Choroid plexus epithelial cell (primary cell): ENCODE data around the gene MAEL.

Experiments
- DNase-seq: peaks from one replicate; pipeline ENCODE4 v3.0.0-alpha.2; 2010; ENCODE audit warnings: low read depth
- H3K4me3 ChIP-seq: 2 replicates; pipeline ENCODE4 v1.5.1; 2011; ENCODE audit warnings: low read depth, mild to moderate bottlenecking, control low read depth, low read length, moderate library complexity
- CTCF ChIP-seq: conservative IDR thresholded peaks from 2 replicates; pipeline ENCODE4 v1.5.1; 2011; ENCODE audit warnings: low read depth, mild to moderate bottlenecking, control low read depth, inconsistent platforms, low read length, moderate library complexity

MAEL gene

GRCh38 chr1:166969074-166969677, 19.9 kb upstream of the MAEL start:
- DNase-seq, result no peak
- no peak for TF ChIP-seq CTCF
- H3K4me3 ChIP-seq, result no peak overlapping the region

GRCh38 chr1:166971252-166971651, 17.8 kb upstream of the MAEL start:
- no peak for TF ChIP-seq CTCF
- no peak for DNase-seq
- no peak overlapping the region for H3K4me3 ChIP-seq

GRCh38 chr1:166972193-166972592, 16.9 kb upstream of the MAEL start:
- no peak overlapping the region for H3K4me3 ChIP-seq
- DNase-seq, result no peak
- TF ChIP-seq CTCF, result no peak

- no peak for DNase-seq
- no peak overlapping the region for H3K4me3 ChIP-seq
- TF ChIP-seq CTCF, result no peak
Observed at GRCh38 chr1:166972826-166973225, 16.3 kb upstream of the MAEL start.

GRCh38 chr1:166974647-166975345, 14.3 kb upstream of the MAEL start:
- no peak for DNase-seq
- H3K4me3 ChIP-seq, result peak overlapping the region; percentile 46
- TF ChIP-seq CTCF, result no peak

GRCh38 chr1:166975361-166976129, 13.5 kb upstream of the MAEL start, which contains the start of gene ILDR2:
Gene ILDR2 (minus strand): TSS chr1:166975540. CDS start chr1:166975268, 272 bp downstream.
- peak within 1 kb of the TSS; percentile 61 for H3K4me3 ChIP-seq
- peak; percentile 41 for DNase-seq
- TF ChIP-seq CTCF, result no peak
